ENCODE measurements around the gene GFRA1.
A peak's percentile ranks its signal among the peaks of the same experiment; 100 is the strongest.

Gene GFRA1

GRCh38 chr10:116226053-116226452 is 47.0 kb downstream of the GFRA1 start:
- Histone ChIP-seq H3K9me3 (0 out of 2 replicates have a peak, but pooled peaks cover 5% of the 10 kb centered on the region), H3K27me3 (no peaks in the 10 kb centered on the region), H3K4me1 (no peaks in the 10 kb centered on the region), H4K20me1 (no peaks in the 10 kb centered on the region), H3K9ac (no peak overlapping the region), H3K4me3 (no peak overlapping the region), H3K4me2 (no peak overlapping the region), H3K36me3 (no peaks in the 10 kb centered on the region), H3K27ac (no peak overlapping the region)
- no peak for TF ChIP-seq Cebpa-rat (IDR thresholded peaks at IDR 0.05)

GRCh38 chr10:116223289-116223688 is 49.7 kb downstream of the GFRA1 start:
- H3K4me3 ChIP-seq, result no peak overlapping the region
- no peaks in the 10 kb centered on the region for H3K27me3 ChIP-seq
- no peak for TF ChIP-seq Cebpa-rat (IDR thresholded peaks at IDR 0.05)
- no peak overlapping the region for H3K9ac ChIP-seq
- no peak overlapping the region for H3K27ac ChIP-seq
- no peaks in the 10 kb centered on the region for H4K20me1 ChIP-seq
- H3K9me3 ChIP-seq, result 0 out of 2 replicates have a peak, but pooled peaks cover 5% of the 10 kb centered on the region
- H3K4me1 ChIP-seq, result peaks cover 5% of the 10 kb centered on the region
- no peak overlapping the region for H3K4me2 ChIP-seq
- H3K36me3 ChIP-seq, result no peaks in the 10 kb centered on the region

- H3K4me2 ChIP-seq, result no peak overlapping the region
- H3K27ac ChIP-seq, result no peak overlapping the region
- no peaks in the 10 kb centered on the region for H4K20me1 ChIP-seq
- no peak overlapping the region for H3K9ac ChIP-seq
- H3K9me3 ChIP-seq, result no peaks in the 10 kb centered on the region
- no peak for TF ChIP-seq Cebpa-rat (IDR thresholded peaks at IDR 0.05)
- H3K4me3 ChIP-seq, result no peak overlapping the region
- no peaks in the 10 kb centered on the region for H3K27me3 ChIP-seq
- H3K36me3 ChIP-seq, result no peaks in the 10 kb centered on the region
- peaks cover 27% of the 10 kb centered on the region for H3K4me1 ChIP-seq
These were observed 52.0 kb downstream of the GFRA1 start for GRCh38 chr10:116221053-116221452.

- no peaks in the 10 kb centered on the region for H3K27me3 ChIP-seq
- peak overlapping the region; percentile 79 for H3K4me2 ChIP-seq
- H3K9me3 ChIP-seq, result no peaks in the 10 kb centered on the region
- no peaks in the 10 kb centered on the region for H3K36me3 ChIP-seq
- no peak overlapping the region for H3K9ac ChIP-seq
- H3K4me3 ChIP-seq, result no peak overlapping the region
- H3K27ac ChIP-seq, result no peak overlapping the region
- TF ChIP-seq Cebpa-rat (IDR thresholded peaks at IDR 0.05), result no peak
- peaks cover 64% of the 10 kb centered on the region for H3K4me1 ChIP-seq
- H4K20me1 ChIP-seq, result no peaks in the 10 kb centered on the region
These were observed 56.3 kb downstream of the GFRA1 start for GRCh38 chr10:116216676-116217075.

GRCh38 chr10:116215651-116216050 is 57.4 kb downstream of the GFRA1 start:
- Histone ChIP-seq H3K9me3 (no peaks in the 10 kb centered on the region), H3K27me3 (no peaks in the 10 kb centered on the region), H3K27ac (peak overlapping the region; percentile 15; the same call in 1 of the 2 replicates), H4K20me1 (no peaks in the 10 kb centered on the region), H3K4me1 (peaks cover 74% of the 10 kb centered on the region), H3K9ac (no peak overlapping the region), H3K4me2 (peak overlapping the region; percentile 79), H3K36me3 (no peaks in the 10 kb centered on the region), H3K4me3 (no peak overlapping the region)
- TF ChIP-seq Cebpa-rat (IDR thresholded peaks at IDR 0.05), result no peak

GRCh38 chr10:116211682-116212081 is 61.3 kb downstream of the GFRA1 start:
- Histone ChIP-seq H3K9me3 (no peaks in the 10 kb centered on the region), H3K4me3 (no peak overlapping the region), H3K36me3 (no peaks in the 10 kb centered on the region), H3K4me2 (peak overlapping the region; percentile 79), H4K20me1 (no peaks in the 10 kb centered on the region), H3K27me3 (no peaks in the 10 kb centered on the region), H3K27ac (peak overlapping the region; percentile 87), H3K4me1 (peaks cover 92% of the 10 kb centered on the region), H3K9ac (peak overlapping the region; percentile 47; the same call in 1 of the 2 replicates)
- TF ChIP-seq Cebpa-rat (IDR thresholded peaks at IDR 0.05), result no peak

GRCh38 chr10:116210588-116211346 is 62.2 kb downstream of the GFRA1 start:
- Histone ChIP-seq H3K4me2 (peak overlapping the region; percentile 79), H3K36me3 (no peaks in the 10 kb centered on the region), H3K9me3 (no peaks in the 10 kb centered on the region), H3K4me3 (no peak overlapping the region), H4K20me1 (no peaks in the 10 kb centered on the region), H3K4me1 (peaks cover 92% of the 10 kb centered on the region), H3K27me3 (no peaks in the 10 kb centered on the region), H3K27ac (peak overlapping the region; percentile 87), H3K9ac (peak overlapping the region; percentile 47)
- TF ChIP-seq Cebpa-rat (IDR thresholded peaks at IDR 0.05), result no peak

DNA sequence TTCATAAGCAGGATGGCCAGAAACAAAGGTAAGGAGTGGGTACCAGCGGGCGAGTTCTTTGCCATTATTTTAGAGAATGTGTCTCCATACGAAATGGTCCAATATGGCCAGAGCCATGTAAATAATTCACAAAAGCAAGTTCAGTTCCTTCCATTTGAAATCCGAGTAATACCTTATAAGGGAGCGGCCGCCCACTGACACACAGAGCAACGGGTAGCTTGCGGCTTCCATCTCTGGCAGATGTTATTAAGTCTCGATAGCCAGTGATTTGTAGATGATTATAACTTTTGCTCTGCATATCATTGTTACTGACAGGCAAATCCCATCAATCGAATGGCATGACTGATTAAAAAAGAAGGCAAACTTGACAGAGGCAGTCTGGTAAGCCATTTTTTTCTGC is 63.2 kb downstream of the GFRA1 start:
- H3K4me2 ChIP-seq, result peak overlapping the region; percentile 79
- H4K20me1 ChIP-seq, result no peaks in the 10 kb centered on the region
- TF ChIP-seq Cebpa-rat (IDR thresholded peaks at IDR 0.05), result no peak
- no peaks in the 10 kb centered on the region for H3K9me3 ChIP-seq
- H3K27me3 ChIP-seq, result no peaks in the 10 kb centered on the region
- peak overlapping the region; percentile 87 for H3K27ac ChIP-seq
- H3K9ac ChIP-seq, result peak overlapping the region; percentile 47
- peaks cover 93% of the 10 kb centered on the region for H3K4me1 ChIP-seq
- no peak overlapping the region for H3K4me3 ChIP-seq
- no peaks in the 10 kb centered on the region for H3K36me3 ChIP-seq

DNA sequence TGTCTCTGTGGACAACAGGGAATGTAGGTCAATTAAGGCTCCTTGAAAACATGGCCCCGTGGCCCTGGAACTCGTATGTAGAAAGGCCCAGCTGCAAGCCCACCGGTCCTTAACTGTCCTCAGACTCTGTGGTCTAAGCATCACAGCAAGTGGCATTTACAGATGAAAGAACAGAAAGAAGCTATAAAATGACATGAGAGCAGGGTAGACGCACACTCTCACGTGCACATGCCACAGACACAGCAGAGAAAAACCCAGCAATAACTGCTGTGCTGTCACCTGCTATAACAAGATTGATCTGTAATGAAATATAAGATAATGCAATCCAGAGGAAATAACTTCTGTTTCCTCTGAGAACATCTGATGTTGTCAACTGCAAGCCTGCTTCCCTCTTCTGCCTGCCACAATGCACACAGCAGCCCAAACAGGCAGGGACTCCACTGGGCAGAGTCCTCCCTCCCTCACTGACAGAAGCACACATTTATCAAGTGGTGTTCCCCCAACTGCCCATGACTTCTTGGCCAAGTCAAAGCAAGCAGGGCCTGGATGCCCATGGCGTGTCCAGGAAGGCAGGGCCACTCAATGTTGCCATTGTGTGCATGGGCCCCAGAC is 63.9 kb downstream of the GFRA1 start:
- Histone ChIP-seq H4K20me1 (no peaks in the 10 kb centered on the region), H3K9ac (peak overlapping the region; percentile 47), H3K4me3 (0 out of 2 replicates have a peak overlapping the region, but pooled peaks have one; percentile 2), H3K27me3 (no peaks in the 10 kb centered on the region), H3K4me2 (peak overlapping the region; percentile 79), H3K4me1 (peaks cover 88% of the 10 kb centered on the region), H3K36me3 (no peaks in the 10 kb centered on the region), H3K9me3 (no peaks in the 10 kb centered on the region), H3K27ac (peak overlapping the region; percentile 87)
- TF ChIP-seq Cebpa-rat (IDR thresholded peaks at IDR 0.05), result no peak

DNA sequence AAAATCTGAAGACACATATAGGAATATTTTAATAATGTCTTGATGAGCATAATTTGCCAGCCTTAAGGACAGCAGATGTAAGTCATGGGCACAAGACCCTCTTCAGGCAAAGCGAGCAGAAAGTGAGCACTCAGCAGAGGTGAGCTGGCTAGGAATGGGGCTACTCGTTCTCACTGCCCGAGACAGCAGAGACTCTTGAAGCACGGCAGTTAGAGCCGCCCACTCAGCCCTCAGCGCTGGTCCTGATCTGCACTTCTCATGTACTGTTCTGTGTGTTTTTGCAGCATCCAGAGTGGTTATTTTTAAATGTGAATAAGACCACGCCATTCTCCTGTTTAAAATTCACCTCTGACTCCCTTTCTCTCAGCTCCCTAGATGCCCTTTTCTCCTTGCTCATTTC is 65.3 kb downstream of the GFRA1 start:
- no peaks in the 10 kb centered on the region for H3K27me3 ChIP-seq
- peak overlapping the region; percentile 79 for H3K4me2 ChIP-seq
- no peak for TF ChIP-seq Cebpa-rat (IDR thresholded peaks at IDR 0.05)

More for the DNA sequence above, 65.3 kb downstream of the GFRA1 start:
- H3K27ac ChIP-seq, result peak overlapping the region; percentile 87
- peaks cover 87% of the 10 kb centered on the region for H3K4me1 ChIP-seq
- no peaks in the 10 kb centered on the region for H3K36me3 ChIP-seq
- H3K9ac ChIP-seq, result peak overlapping the region; percentile 47
- no peak overlapping the region for H3K4me3 ChIP-seq
- no peaks in the 10 kb centered on the region for H4K20me1 ChIP-seq
- no peaks in the 10 kb centered on the region for H3K9me3 ChIP-seq
